ENCODE measurements around the gene IDH3G. TPM values are rescaled to one million over a fixed set of nuclear protein-coding genes. Genes with fewer than 3 reads are reported as not detected.

The IDH3G gene
- polyA plus RNA-seq, 3 donors: 115 to 201 (median 130) TPM

GRCh38 chrX:153794897-153795816 is 982 bp upstream of the IDH3G start:
- peaks cover 37 to 47% of the 10 kb centered on the region in 2 donors for H3K36me3 ChIP-seq (replicated peaks in 1 of 2; ENCODE audit: control insufficient read depth in 1 of 2, insufficient read depth in 2 of 2, low read length in 2 of 2)
- peaks cover 51% of the 10 kb centered on the region for H3K79me2 ChIP-seq (ENCODE audit: insufficient read depth, low read length)

More at GRCh38 chrX:153794897-153795816, 982 bp upstream of the IDH3G start:
- Histone ChIP-seq H2AFZ (ENCODE audit: insufficient read depth, low read depth, low read length, poor library complexity, severe bottlenecking) (peak overlapping the region; percentile 74), H4K20me1 (ENCODE audit: insufficient read depth, low read length) (peaks cover 31% of the 10 kb centered on the region), H3K27ac (ENCODE audit: low read depth in 1 of 2, low read length in 2 of 2) (peak overlapping the region; percentile 85), H3K4me3 (replicated peaks in 1 of 3; ENCODE audit: low read depth in 2 of 3, low read length in 3 of 3) (peak overlapping the region; percentile 42 to 85 (median 76)), H3K4me2 (replicated peaks; ENCODE audit: extremely low read depth, low read length, poor library complexity, severe bottlenecking) (peak overlapping the region; percentile 78), H3K9me3 (replicated peaks in 1 of 2; ENCODE audit: control insufficient read depth in 1 of 2, insufficient read depth in 1 of 2, low read length in 2 of 2) (peaks cover 0 to 15% of the 10 kb centered on the region in 2 donors), H3K27me3 (ENCODE audit: control insufficient read depth in 2 of 2, insufficient read depth in 2 of 2, low read length in 2 of 2) (no peaks in the 10 kb centered on the region), H3K4me1 (ENCODE audit: control insufficient read depth in 1 of 2, insufficient read depth in 2 of 2, low read length in 2 of 2) (peaks cover 21 to 35% of the 10 kb centered on the region in 2 donors), H3K9ac (ENCODE audit: insufficient read depth, low read length, poor library complexity, severe bottlenecking) (peak overlapping the region; percentile 84)
- Mint-ChIP-seq H3K27ac (peak overlapping the region; percentile 88 to 95 (median 92)), H3K4me1 (peaks cover 26% of the 10 kb centered on the region), H3K9me3 (peaks cover 0 to 56% (median 17%) of the 10 kb centered on the region in 7 donors), H3K27me3 (ENCODE audit: low read depth in 3 of 3) (peaks cover 0 to 13% (median 4%) of the 10 kb centered on the region in 3 donors), H3K4me3 (peak overlapping the region; percentile 86 to 92), H3K36me3 (peaks cover 27 to 56% of the 10 kb centered on the region in 2 donors)
- peak in 1 of 3 donors; percentile 18 for DNase-seq
- intact Hi-C loops (cut with micrococcal nuclease): loop anchor here (5.0 to 10.0 kb wide), 4 partner anchors 130 to 840 kb away; partner anchors contain the start of gene ARHGAP4 (in 2 of the 2)
- WGBS (ENCODE audit: insufficient coverage): 17% methylated on average over 23 of the region's 47 CpGs
- no peak for TF ChIP-seq CTCF (IDR thresholded peaks at IDR 0.05)
